Nephron (organoid): ENCODE data around the gene ESRP2.

ENCODE experiments used
- H3K27ac Mint-ChIP-seq, 3 experiments: 2 replicates each; pipeline ENCODE4 v1.8.0; 2020; ENCODE audit warnings: mixed read lengths in 3 of 3, mild to moderate bottlenecking in 2 of 3, moderate library complexity in 1 of 3
- H3K27me3 Mint-ChIP-seq: 2 replicates; pipeline ENCODE4 v1.8.0; 2021; ENCODE audit warnings: low read depth, mild to moderate bottlenecking, moderate library complexity, mixed read lengths
- H3K36me3 Mint-ChIP-seq: 2 replicates; pipeline ENCODE4 v1.8.0; 2020; ENCODE audit warnings: low read depth, mixed read lengths
- H3K4me1 Mint-ChIP-seq: 2 replicates; pipeline ENCODE4 v1.8.0; 2020; ENCODE audit warnings: mixed read lengths
- H3K4me3 Mint-ChIP-seq, 3 experiments: 2 replicates each; pipeline ENCODE4 v1.8.0; 2020; ENCODE audit warnings: mild to moderate bottlenecking in 3 of 3, mixed read lengths in 3 of 3, moderate library complexity in 2 of 3
- H3K9me3 Mint-ChIP-seq: 2 replicates; pipeline ENCODE4 v1.8.0; 2020; ENCODE audit warnings: mixed read lengths
- CTCF ChIP-seq, 3 experiments: fragments of 200-600 bp; sonication (generic); IDR thresholded peaks; one replicate each; pipeline ENCODE4 v1.5.0; 2021; ENCODE audit warnings: antibody characterized with exemption in 3 of 3; ENCODE audit not compliant: unreplicated experiment in 3 of 3

ESRP2 gene

GRCh38 chr16:68200088-68200783, 35.7 kb downstream of the ESRP2 start:
- Mint-ChIP-seq H3K9me3 (no peaks in the 10 kb centered on the region), H3K27me3 (no peaks in the 10 kb centered on the region), H3K36me3 (peaks cover 7% of the 10 kb centered on the region), H3K27ac (peak overlapping the region in 2 of 3 experiments; percentile 7 to 8), H3K4me1 (peaks cover 14% of the 10 kb centered on the region), H3K4me3 (no peak overlapping the region)
- TF ChIP-seq CTCF (IDR thresholded peaks at IDR 0.05; ENCODE audit: unreplicated experiment in 3 of 3), result no peak

- Mint-ChIP-seq H3K27ac (no peak overlapping the region), H3K36me3 (peaks cover 28% of the 10 kb centered on the region), H3K4me3 (no peak overlapping the region), H3K9me3 (no peaks in the 10 kb centered on the region), H3K4me1 (peaks cover 12% of the 10 kb centered on the region), H3K27me3 (no peaks in the 10 kb centered on the region)
- TF ChIP-seq CTCF (IDR thresholded peaks at IDR 0.05; ENCODE audit: unreplicated experiment in 3 of 3), result no peak
These were observed 38.7 kb downstream of the ESRP2 start for GRCh38 chr16:68197250-68197649.

- Mint-ChIP-seq H3K27ac (no peak overlapping the region), H3K4me3 (no peak overlapping the region), H3K27me3 (no peaks in the 10 kb centered on the region), H3K4me1 (no peaks in the 10 kb centered on the region), H3K36me3 (peaks cover 38% of the 10 kb centered on the region), H3K9me3 (no peaks in the 10 kb centered on the region)
- TF ChIP-seq CTCF (IDR thresholded peaks at IDR 0.05; ENCODE audit: unreplicated experiment in 3 of 3), result no peak
These were observed 41.7 kb downstream of the ESRP2 start for GRCh38 chr16:68194251-68194650.

GRCh38 chr16:68190736-68191510, 45.0 kb downstream of the ESRP2 start:
- H3K27ac Mint-ChIP-seq, result no peak overlapping the region
- no peaks in the 10 kb centered on the region for H3K9me3 Mint-ChIP-seq
- H3K4me3 Mint-ChIP-seq, result no peak overlapping the region
- no peaks in the 10 kb centered on the region for H3K4me1 Mint-ChIP-seq
- TF ChIP-seq CTCF (IDR thresholded peaks at IDR 0.05; ENCODE audit: unreplicated experiment in 3 of 3), result no peak
- H3K36me3 Mint-ChIP-seq, result peaks cover 64% of the 10 kb centered on the region
- no peaks in the 10 kb centered on the region for H3K27me3 Mint-ChIP-seq

GRCh38 chr16:68190081-68190480, 45.8 kb downstream of the ESRP2 start:
- Mint-ChIP-seq H3K27ac (no peak overlapping the region), H3K9me3 (no peaks in the 10 kb centered on the region), H3K36me3 (peaks cover 70% of the 10 kb centered on the region), H3K4me1 (no peaks in the 10 kb centered on the region), H3K27me3 (no peaks in the 10 kb centered on the region), H3K4me3 (no peak overlapping the region)
- no peak for TF ChIP-seq CTCF (IDR thresholded peaks at IDR 0.05; ENCODE audit: unreplicated experiment in 3 of 3)
